ENCODE results near the gene SLC4A7. TPM values are rescaled to one million over a fixed set of nuclear protein-coding genes. Genes with fewer than 3 reads are reported as not detected.

SLC4A7 gene
- total and polyA plus RNA-seq, 2 donors (not counting 1 experiment from before 2014, with no cell fraction given), result 9.4 to 46.9 TPM

DNA sequence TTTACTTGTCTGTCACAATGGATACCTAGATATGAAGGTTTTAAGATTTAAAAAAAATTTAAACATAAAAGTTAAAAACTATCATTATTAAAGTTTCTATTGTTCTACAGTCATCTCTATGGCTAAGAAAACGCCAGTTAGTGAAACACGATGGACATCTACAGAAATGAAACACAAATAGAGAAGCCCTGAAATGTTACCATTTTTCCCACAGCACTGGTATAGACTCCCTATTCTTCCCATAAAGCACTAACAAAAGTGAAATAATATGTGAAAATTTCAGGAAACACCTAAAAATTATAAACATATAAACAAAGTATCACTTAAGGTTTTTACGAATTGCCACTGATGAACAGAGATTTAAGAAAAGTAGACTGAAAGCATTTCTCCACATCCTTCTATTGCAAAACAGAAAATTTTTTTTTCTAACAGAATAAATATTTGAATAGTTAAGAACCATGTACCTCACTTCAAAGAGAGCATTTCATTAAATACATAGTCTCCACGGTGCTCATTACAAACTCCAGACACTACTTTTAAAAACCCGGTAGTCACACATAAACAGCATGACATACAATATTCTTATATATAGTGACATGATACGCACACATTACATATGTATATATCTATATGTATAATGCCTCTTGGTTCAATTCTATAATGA is 107.9 kb downstream of the SLC4A7 start:
- Histone ChIP-seq H3K4me2 (replicated peaks; ENCODE audit: low read depth, low read length, poor library complexity, severe bottlenecking) (no peak overlapping the region), H3K4me3 (ENCODE audit: control extremely low read depth in 1 of 5, extremely low read depth in 1 of 5, insufficient read depth in 1 of 5, low read depth in 2 of 5, low read length in 4 of 5) (no peak overlapping the region), H3K36me3 (replicated peaks in 1 of 2; ENCODE audit: control extremely low read depth in 1 of 2, control insufficient read depth in 1 of 2, extremely low read depth in 1 of 2, insufficient read depth in 2 of 2, low read length in 1 of 2) (peaks cover 0 to 11% of the 10 kb centered on the region in 2 experiments), H3K27ac (ENCODE audit: low read length in 2 of 2) (no peak overlapping the region), H3K4me1 (ENCODE audit: control insufficient read depth in 2 of 2, insufficient read depth in 2 of 2, low read length in 2 of 2) (no peaks in the 10 kb centered on the region), H3K9me3 (ENCODE audit: control extremely low read depth in 1 of 3, control insufficient read depth in 2 of 3, insufficient read depth in 1 of 3, low read length in 2 of 3) (no peaks in the 10 kb centered on the region), H3K9ac (ENCODE audit: low read length) (no peak overlapping the region), H4K20me1 (ENCODE audit: control insufficient read depth, insufficient read depth, low read length, poor library complexity, severe bottlenecking) (no peaks in the 10 kb centered on the region), H3K79me2 (ENCODE audit: control insufficient read depth, insufficient read depth, low read length) (no peaks in the 10 kb centered on the region), H2AFZ (ENCODE audit: insufficient read depth, low read depth, low read length, poor library complexity, severe bottlenecking) (no peak overlapping the region), H3K27me3 (replicated peaks in 1 of 4; ENCODE audit: control extremely low read depth in 1 of 4, control insufficient read depth in 3 of 4, insufficient read depth in 4 of 4, low read length in 3 of 4) (no peaks in the 10 kb centered on the region)
- Mint-ChIP-seq H3K9me3 (ENCODE audit: insufficient read depth) (no peaks in the 10 kb centered on the region), H3K27ac (no peak overlapping the region), H3K27me3 (no peaks in the 10 kb centered on the region), H3K4me3 (no peak overlapping the region), H3K4me1 (no peaks in the 10 kb centered on the region)
- CTCF ChIA-PET, result interaction anchor here (1.0 kb wide), 1 partner anchor 18 kb away, joined by 3 read pairs; no protein-coding TSS in a partner anchor
- no peak for DNase-seq
- intact Hi-C loops (cut with micrococcal nuclease), result no loop called here
- TF ChIP-seq, protein P1, sequence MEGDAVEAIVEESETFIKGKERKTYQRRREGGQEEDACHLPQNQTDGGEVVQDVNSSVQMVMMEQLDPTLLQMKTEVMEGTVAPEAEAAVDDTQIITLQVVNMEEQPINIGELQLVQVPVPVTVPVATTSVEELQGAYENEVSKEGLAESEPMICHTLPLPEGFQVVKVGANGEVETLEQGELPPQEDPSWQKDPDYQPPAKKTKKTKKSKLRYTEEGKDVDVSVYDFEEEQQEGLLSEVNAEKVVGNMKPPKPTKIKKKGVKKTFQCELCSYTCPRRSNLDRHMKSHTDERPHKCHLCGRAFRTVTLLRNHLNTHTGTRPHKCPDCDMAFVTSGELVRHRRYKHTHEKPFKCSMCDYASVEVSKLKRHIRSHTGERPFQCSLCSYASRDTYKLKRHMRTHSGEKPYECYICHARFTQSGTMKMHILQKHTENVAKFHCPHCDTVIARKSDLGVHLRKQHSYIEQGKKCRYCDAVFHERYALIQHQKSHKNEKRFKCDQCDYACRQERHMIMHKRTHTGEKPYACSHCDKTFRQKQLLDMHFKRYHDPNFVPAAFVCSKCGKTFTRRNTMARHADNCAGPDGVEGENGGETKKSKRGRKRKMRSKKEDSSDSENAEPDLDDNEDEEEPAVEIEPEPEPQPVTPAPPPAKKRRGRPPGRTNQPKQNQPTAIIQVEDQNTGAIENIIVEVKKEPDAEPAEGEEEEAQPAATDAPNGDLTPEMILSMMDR (IDR thresholded peaks at IDR 0.05), result no peak
- no peak for TF ChIP-seq EZH2 (IDR thresholded peaks at IDR 0.05; ENCODE audit: borderline replicate concordance, insufficient read depth, low read depth, low read length, poor library complexity, severe bottlenecking)
- POLR2A ChIA-PET, result no interaction called here
- WGBS (ENCODE audit: insufficient coverage), result no CpG with 5 or more reads among the region's 6 CpGs
- ATAC-seq (ENCODE audit: low read depth), result no peak
